DMS 273 treated with DMSO at 0.1 percent for 48 hours (cell line): ENCODE results near the gene NUDT16.
A peak's percentile ranks its signal among the peaks of the same experiment; 100 is the strongest.
"Not testable (repeated sequence)": the region's sequence is repeated elsewhere in the genome, so short reads cannot be mapped to it uniquely, and the experiment has no call there.

Experiments
- DNase-seq: peaks from one replicate; lab custom pipeline; 2025; lab: John Stamatoyannopoulos, UW

The NUDT16 gene

DNA sequence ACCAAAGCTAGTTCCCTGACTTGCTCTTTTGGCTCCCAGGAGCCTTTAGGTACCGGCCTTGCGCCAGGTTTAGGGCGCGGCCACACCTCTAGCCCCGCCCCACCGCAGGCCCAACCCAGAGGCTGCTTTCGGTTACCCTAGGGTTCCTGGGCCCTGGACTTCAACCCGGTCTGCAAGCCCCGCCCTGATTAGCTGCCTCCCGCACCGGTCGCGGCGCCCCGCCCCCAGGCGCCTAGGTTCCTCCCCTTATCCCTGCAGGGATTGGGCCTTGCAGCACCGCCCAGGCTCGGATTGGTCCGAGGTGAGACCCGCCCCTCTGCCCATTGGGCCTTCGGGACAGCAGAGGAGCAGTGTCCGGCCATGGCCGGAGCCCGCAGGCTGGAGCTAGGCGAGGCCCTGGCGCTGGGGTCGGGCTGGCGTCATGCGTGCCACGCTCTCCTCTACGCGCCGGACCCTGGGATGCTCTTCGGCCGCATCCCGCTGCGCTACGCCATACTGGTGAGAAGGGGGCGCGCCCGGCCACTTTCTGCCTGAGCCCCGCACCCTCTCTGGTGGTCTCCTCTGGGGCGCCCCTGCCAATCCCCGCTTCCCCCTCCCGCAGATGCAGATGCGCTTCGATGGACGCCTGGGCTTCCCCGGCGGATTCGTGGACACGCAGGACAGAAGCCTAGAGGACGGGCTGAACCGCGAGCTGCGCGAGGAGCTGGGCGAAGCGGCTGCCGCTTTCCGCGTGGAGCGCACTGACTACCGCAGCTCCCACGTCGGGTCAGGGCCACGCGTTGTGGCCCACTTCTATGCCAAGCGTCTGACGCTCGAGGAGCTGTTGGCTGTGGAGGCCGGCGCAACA is at the start of gene NUDT16:
NUDT16 (plus strand) TSS at position 330 of the 847 bp plus-strand sequence; CDS start at position 361, 31 bp downstream.
- DNase-seq = peak; percentile 98

DNA sequence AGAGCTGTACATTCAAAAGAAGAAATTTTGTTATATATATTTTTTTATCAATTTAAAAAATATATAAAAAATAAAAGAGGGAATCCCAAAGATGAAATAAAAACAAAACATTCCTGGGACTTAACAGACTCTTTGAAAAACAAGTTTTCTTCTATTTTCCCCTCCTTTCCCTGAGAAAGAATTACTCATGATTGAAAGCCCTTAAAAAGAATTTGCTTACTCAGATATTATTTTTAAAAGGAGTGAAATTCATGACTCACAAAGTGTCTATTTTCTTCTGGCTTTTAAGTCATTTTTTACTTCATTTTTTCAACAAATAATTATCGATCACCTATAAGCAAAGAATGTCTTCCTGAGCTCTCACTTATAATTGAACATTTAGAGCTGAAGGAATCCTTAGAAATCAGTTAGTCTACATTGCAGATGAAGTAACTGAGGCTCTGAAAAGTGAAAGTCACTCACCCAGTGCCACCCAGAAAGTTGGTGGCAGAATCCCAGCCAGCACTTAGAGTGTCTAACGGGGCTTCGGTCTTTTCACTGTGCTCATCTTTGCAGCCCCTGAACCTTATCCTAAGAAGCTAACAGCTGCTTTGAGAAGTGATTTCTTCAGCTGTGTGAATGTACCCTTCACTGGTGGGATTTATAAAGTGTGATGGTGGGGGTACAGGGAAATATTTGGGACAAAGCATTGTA is 42.5 kb upstream of the NUDT16 start:
- no peak for DNase-seq

DNA sequence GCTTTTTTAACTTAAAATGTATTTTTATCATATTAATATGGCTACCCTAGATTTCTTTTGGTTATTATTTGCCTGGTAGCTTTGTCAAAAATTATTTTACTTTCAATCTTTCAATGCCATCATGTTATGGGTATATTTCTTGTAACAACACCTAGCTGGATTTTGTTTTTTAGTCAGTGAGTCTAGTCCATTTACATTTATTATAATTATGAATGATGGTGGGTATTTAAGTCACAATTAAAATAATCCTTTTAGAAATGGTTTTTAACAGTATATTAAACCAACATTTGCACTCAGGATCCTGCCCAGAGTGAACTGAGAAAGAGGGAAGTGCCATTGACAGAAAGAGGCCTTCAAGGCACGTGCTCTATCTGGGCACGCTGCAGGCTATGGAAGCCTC is 39.8 kb upstream of the NUDT16 start:
- DNase-seq = no peak

DNA sequence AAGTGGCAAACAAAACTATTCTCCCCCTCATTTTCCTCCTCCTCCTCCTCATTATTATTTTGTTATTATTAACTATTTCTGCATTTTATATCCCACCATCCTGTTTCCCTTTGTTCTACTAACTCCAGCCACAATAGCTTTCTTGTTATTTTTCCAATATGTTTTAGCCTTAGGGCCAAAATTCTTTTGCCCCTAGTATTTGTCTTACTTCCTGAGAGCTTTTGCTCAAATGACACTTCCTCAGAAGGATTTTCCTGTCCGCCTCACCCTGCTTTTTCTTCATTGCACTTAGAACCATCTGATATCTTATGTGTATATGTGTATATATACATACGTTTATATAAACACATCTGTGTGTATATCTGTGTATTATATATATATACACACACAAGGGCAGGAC is 32.7 kb upstream of the NUDT16 start:
- no peak for DNase-seq

- DNase-seq = no peak
Observed at GRCh38 chr3:131349454-131349853, 32.1 kb upstream of the NUDT16 start.

DNA sequence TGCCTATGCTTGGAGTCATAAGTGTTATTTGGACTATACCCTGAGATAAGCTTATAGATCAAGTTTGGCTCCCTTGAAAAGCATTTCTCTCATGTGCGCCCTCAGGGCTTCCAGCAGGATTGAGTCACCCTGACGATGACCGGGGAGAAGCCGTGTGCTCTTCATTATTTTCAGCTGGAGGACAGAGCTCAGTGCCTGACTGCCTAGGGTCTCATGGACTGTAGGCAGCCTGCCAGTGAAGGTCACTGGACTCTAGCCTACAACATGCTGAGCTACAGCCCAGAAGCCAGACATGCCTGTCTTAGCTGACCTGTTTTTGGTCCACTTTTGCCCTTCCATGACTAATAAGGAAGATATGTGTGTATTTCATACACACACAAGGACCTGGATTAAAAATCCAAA is 31.6 kb upstream of the NUDT16 start:
- DNase-seq = no peak

DNA sequence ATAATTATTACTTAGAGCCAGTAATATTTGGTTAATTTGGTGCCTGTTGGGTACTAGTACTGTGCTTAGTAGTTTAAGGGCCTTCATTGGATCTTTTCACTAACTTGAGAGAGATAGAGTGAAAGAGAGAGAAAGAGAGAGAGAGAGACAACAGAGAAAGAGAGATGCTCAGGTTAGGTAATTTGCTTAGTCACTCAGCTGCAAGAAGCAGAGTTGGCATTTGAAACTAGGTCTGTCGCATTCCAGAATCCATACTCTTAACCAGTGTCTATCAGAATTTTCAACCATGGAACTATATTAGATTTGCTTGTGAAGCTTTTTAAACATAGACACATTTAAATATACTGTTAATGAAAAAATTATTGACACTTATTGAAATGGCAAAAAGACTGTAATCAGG is 31.1 kb upstream of the NUDT16 start:
- DNase-seq = no peak

DNA sequence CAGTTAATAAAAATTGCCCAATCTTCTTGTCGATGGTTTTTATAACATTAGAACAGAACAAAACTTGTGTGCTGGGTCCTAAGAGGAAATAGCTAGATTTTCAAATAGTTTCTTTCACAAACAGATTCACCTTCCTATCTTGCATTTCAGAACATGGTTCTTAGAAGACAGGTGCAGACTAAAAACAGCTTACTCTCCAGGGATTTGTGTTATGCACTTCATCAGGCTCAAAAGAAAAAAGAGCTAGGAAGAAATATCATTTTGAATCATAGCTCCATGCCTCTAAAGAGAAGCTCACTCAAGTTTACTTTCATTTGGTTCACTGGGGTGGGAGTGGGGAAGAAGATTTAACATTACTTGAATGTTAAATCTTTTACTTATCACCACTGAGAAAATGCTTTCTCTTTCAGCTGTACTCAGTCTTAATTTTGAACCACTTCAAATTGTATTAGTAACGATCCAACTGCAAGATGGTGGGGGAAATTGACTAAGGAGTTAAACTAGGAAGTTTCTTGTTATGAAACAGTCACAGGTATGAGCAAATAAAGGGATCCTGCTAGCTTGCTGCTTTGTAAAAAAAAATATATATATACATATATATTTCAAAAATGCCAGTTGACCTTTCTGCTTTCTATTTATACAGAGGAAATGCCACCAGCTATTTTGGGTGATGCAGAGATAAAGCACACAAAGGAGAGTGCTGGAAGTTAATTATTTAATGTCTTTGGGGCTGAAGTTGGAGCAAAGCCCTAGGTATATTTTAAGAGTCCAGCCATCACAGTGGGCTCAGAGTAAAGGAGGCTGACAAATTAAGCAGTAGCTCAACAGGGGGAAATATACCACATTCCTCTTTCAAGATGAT is 28.3 kb upstream of the NUDT16 start:
- no peak for DNase-seq

GRCh38 chr3:131353986-131354385 is 27.6 kb upstream of the NUDT16 start:
- DNase-seq = no peak

GRCh38 chr3:131356006-131356595 is 25.5 kb upstream of the NUDT16 start:
- no peak for DNase-seq

DNA sequence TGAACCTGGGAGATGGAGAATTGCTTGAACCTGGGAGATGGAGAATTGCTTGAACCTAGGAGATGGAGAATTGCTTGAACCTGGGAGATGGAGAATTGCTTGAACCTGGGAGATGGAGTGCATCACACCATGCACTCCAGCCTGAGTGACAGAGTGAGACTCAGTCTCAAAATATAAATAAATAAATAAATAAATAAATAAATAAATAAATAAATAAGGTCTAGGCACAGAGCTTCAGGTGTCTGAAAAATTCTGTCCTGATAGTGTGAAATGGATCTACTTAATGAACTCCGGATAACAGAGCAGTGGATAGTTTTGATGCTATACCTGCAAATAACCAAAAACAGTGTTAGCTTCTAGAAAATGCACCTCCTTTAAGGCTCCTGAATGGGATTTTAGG is 24.3 kb upstream of the NUDT16 start:
- DNase-seq = no peak

GRCh38 chr3:131360191-131360755 is 21.3 kb upstream of the NUDT16 start:
- DNase-seq = no peak

DNA sequence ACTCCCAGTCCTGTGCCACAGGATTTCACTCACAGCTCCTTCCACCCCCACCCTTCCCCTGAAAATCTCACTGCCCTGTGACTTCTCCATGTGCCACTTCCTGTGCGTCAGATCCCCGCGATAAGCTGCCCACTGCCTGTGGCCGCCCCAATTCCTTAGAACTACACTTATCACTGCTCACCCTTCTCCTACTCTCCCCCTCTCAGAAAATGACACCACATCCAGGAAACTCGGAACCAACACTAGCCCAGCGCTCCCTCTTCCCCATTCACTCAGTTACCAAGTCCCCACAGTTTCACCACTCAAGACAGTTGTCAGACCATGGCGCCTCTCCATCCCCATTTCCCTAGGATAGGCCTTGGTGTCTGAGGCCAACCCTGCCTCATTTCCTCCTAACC is 20.5 kb upstream of the NUDT16 start:
- DNase-seq = not testable (repeated sequence)

DNA sequence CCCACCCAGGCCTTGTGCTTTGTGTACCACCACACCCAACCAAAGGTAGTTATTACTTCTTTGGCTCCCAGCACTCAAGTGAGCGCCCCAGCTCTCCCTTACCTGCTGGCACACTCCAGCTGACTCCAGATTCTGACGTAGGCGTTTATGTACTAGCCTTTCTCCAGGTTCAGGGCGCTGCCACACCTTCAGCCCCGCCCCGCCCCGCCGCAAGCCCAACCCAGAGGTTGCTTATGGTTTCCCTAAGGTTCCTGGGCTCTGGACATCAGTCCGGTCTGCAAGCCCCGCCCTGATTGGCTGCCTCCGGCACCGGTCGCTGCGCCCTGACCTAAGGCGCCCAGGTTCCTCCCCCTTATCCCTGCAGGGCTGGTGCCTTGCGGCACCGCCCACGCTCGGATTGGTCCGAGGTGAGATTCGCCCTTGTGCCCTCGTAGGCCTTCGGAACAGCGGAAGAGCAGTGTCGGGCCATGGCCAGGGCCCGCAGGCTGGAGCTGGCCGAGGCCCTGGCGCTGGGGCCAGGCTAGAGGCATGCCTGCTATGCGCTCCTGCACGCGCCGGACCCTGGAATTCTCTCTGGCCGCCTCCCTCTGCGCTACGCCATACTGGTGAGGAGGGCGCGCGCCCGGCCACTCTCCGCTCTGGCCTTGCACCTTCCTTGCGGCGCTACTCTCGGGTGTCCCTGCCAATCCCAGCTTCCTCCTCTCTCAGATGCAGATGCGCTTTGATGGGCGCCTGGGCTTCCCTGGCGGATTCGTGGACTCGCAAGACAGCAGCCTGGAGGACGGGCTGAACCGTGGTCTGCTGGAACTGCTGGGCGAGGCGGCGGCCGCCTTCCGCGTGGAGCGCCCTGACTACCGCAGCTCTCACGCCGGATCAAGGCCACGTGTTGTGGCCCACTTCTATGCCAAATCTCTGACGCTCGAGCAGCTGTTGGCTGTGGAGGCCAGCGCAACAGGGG is 19.8 kb upstream of the NUDT16 start:
- no peak for DNase-seq

GRCh38 chr3:131363275-131363674 is 18.3 kb upstream of the NUDT16 start:
- no peak for DNase-seq

- no peak for DNase-seq
Observed at GRCh38 chr3:131370935-131371687, 10.5 kb upstream of the NUDT16 start.

DNA sequence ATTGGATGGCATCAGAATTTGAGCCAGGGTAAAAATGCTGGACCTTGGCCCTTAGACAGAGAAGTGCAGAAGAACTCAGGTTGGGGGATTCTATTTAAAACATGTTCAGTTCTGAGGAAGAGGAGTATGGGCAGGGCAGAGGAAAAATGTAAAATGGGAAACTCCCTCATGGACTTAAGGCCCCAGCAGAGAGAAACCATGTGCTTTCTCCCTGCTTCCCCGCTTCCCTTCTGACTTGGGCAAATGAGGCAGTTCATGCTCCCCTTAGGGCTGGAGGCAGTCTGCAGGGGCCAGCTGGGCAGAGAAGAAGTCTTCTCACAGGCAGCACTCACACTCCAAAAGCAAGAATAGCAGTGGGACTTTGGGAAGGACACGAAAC is 9.9 kb upstream of the NUDT16 start:
- no peak for DNase-seq

GRCh38 chr3:131374741-131375140 is 6.8 kb upstream of the NUDT16 start:
- no peak for DNase-seq

- not testable (repeated sequence) for DNase-seq
Observed at GRCh38 chr3:131380821-131381444, 641 bp upstream of the NUDT16 start.
